ENCODE data around the gene MCM3. TPM values are rescaled to one million over a fixed set of nuclear protein-coding genes. Genes with fewer than 3 reads are reported as not detected.

The MCM3 gene
- polyA plus RNA-seq, 1 of the 3 experiments (the other 2 are of a cell fraction): 62.4 TPM

GRCh38 chr6:52328729-52329128 lies 44.2 kb upstream of the MCM3 start:
- CTCF ChIA-PET: interaction anchor here (1.5 kb wide), 1 partner anchor 34 kb away, joined by 8 read pairs; the partner anchor contains the start of gene PAQR8
- no peaks in the 10 kb centered on the region for H3K79me2 ChIP-seq (ENCODE audit: insufficient read depth)
- no peaks in the 10 kb centered on the region for H3K9me3 ChIP-seq
- POLR2A ChIA-PET: no interaction called here
- TF ChIP-seq JUND (IDR thresholded peaks at IDR 0.05) (no peak), EZH2phosphoT487 (IDR thresholded peaks at IDR 0.05; ENCODE audit: borderline replicate concordance, low read depth) (no peak), RAD21 (IDR thresholded peaks at IDR 0.05; ENCODE audit: low read length) (no peak), MEF2A (IDR thresholded peaks at IDR 0.05; ENCODE audit: borderline replicate concordance, low read depth) (no peak), ZBTB33 (IDR thresholded peaks at IDR 0.05; ENCODE audit: borderline replicate concordance, low read depth) (no peak), FOXJ3 (CRISPR knock-in tag; IDR thresholded peaks at IDR 0.05) (no peak), RCOR1 (IDR thresholded peaks at IDR 0.05; ENCODE audit: low read length) (no peak), SMC3 (IDR thresholded peaks at IDR 0.05; ENCODE audit: low read depth, low read length) (no peak), RFX5 (IDR thresholded peaks at IDR 0.05; ENCODE audit: low read length) (no peak), GATA2 (CRISPR knock-in tag; IDR thresholded peaks at IDR 0.05) (no peak), NRF1 (IDR thresholded peaks at IDR 0.05; ENCODE audit: low read depth, low read length) (no peak), MXI1 (IDR thresholded peaks at IDR 0.05; ENCODE audit: low read depth, low read length) (no peak), TAF1 (IDR thresholded peaks at IDR 0.05; ENCODE audit: borderline replicate concordance, low read depth, low read length) (no peak), IRF3 (IDR thresholded peaks at IDR 0.05; ENCODE audit: low read depth, low read length) (no peak), PBX3 (IDR thresholded peaks at IDR 0.05) (no peak), CTCF (IDR thresholded peaks at IDR 0.05) (no peak), REST (IDR thresholded peaks at IDR 0.05; ENCODE audit: low read depth, low read length) (no peak), ELF1 (IDR thresholded peaks at IDR 0.05) (no peak), NFIC (IDR thresholded peaks at IDR 0.05; ENCODE audit: borderline replicate concordance) (no peak), TCF12 (IDR thresholded peaks at IDR 0.05) (no peak)
- H3K9ac ChIP-seq: no peak overlapping the region
- no peaks in the 10 kb centered on the region for H3F3A ChIP-seq (replicated peaks; ENCODE audit: insufficient read depth)
- no peak overlapping the region for H3K4me3 ChIP-seq (ENCODE audit: low read depth in 2 of 2, low read length in 1 of 2)
- no peaks in the 10 kb centered on the region for H3K4me1 ChIP-seq (ENCODE audit: control insufficient read depth in 1 of 2, insufficient read depth in 2 of 2, low read depth in 1 of 2, low read length in 1 of 2)
- WGBS (ENCODE audit: low lambda C conversion rate): 90% methylated on average over 2 of the region's 2 CpGs
- no peaks in the 10 kb centered on the region for H3K27me3 ChIP-seq (ENCODE audit: insufficient read depth)
- H3K9me2 ChIP-seq: no peaks in the 10 kb centered on the region
- H3K4me2 ChIP-seq: no peak overlapping the region
- no peak for DNase-seq
- no peaks in the 10 kb centered on the region for H4K20me1 ChIP-seq (ENCODE audit: insufficient read depth)
- no peak overlapping the region for H2AFZ ChIP-seq (ENCODE audit: low read depth)
- no peak overlapping the region for H3K27ac ChIP-seq (ENCODE audit: low read depth in 2 of 2, low read length in 1 of 2)
- H3K36me3 ChIP-seq (replicated peaks in 1 of 2; ENCODE audit: control insufficient read depth in 1 of 2, insufficient read depth in 2 of 2, low read length in 1 of 2): no peaks in the 10 kb centered on the region

All from SK-N-SH (cell line).